Measurements from ENCODE around the gene CD69.

- TF ChIP-seq CTCF (IDR thresholded peaks at IDR 0.05): no peak
- TF ChIP-seq POLR2AphosphoS5 (IDR thresholded peaks at IDR 0.05; ENCODE audit: low read depth, low read length): no peak
Measured at GRCh38 chr12:9792185-9792900, 31.6 kb upstream of the CD69 start.
